GM21723 (cell line): Measurements from ENCODE around the gene MACO1.
"Not testable (repeated sequence)": the region's sequence is repeated elsewhere in the genome, so short reads cannot be mapped to it uniquely, and the experiment has no call there.

Source experiments
- ATAC-seq: cut with Tn5 transposase; IDR thresholded peaks from one replicate; pipeline ENCODE4 v1.9.1; 2021; ENCODE audit warnings: mild to moderate bottlenecking, moderate library complexity; ENCODE audit not compliant: unreplicated experiment

The MACO1 gene

DNA sequence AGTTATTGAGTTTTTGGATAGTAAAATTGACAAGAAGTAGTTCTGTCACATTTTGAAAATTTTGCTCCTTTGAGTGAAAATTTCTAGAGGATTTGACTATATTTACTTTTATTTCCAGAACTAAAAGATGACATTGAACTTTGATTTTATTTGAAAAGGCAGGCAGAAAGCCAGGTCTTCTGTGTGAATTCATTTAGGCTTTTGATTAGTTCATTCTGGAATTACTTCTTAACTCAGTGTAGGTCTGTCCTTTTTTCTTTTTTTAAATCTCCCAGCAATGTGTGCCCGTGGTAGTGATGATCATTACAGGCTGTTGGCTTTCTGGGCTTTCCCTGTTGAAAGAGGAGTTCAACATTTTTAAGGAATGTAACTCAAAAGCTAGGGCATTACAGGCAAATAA lies 53.8 kb downstream of the MACO1 start:
- ATAC-seq: no peak

GRCh38 chr1:25485536-25486411 lies 55.1 kb downstream of the MACO1 start:
- ATAC-seq: no peak

DNA sequence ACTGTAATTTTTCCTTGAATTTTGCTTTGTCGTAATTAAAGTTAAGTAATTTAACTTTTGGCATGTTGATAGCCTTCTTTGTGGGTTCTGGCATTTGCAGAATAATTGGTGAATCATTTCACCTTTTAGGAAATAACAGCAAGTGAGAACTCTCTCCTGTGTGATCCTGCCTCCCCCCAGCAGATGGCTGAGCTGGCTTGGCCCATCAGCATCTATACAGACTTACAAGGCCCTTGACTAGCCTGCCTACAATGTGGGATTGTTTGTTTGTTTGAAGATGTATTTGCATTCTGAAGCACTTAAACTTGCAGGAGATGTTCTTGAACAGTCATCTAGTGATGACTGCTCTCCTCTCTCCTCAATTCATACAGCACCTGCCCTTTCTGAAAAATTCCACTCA lies 55.9 kb downstream of the MACO1 start:
- no peak for ATAC-seq

GRCh38 chr1:25487628-25488027 lies 56.9 kb downstream of the MACO1 start:
- no peak for ATAC-seq

DNA sequence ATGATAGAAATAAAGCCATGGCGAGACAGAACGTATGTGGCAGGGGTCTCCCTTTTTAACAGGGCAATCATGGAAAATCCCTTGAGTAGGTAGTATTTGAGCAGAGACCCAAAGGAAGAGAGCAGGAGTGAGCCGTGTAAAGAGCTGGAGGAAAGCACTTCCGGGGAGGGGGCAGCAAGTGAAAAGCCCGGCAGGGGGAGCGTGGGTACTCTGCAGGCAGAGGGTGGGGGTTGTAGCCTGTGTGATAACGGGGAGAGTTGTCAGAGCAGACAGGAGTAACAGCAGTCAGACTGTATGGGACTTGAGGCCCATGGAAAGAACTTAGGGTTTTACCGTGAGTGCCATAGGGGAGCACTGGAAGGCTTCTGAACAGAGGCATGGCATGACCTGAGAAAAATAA lies 61.6 kb downstream of the MACO1 start:
- no peak for ATAC-seq

- no peak for ATAC-seq
These were observed 64.3 kb downstream of the MACO1 start for GRCh38 chr1:25494952-25495351.

DNA sequence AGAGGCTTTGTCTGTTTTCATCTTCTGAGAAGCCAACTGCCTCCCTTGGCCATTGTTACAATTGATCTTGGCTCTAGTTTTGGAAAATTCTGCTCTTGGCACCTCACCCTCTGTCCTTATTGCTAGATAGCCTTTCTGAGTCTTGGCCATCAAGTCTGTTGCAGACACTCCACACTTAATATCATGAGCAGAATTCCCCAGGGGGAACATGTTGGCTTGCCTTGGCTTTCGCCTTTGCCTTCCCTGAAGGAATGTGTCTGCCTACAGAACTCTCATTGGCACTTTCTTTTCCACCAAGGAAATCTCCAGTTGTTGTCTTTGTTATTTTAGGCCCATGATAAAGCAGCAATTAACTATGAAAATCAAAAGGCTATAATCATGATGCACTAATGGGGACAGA lies 70.0 kb downstream of the MACO1 start:
- ATAC-seq: no peak

GRCh38 chr1:25501235-25502058 lies 70.8 kb downstream of the MACO1 start:
- ATAC-seq: no peak

GRCh38 chr1:25502957-25503356 lies 72.3 kb downstream of the MACO1 start:
- no peak for ATAC-seq

GRCh38 chr1:25503551-25504426 lies 73.1 kb downstream of the MACO1 start:
- ATAC-seq: no peak

GRCh38 chr1:25504706-25505595 lies 74.3 kb downstream of the MACO1 start:
- no peak for ATAC-seq

GRCh38 chr1:25505656-25506385 lies 75.1 kb downstream of the MACO1 start:
- ATAC-seq: no peak

GRCh38 chr1:25506566-25507463 lies 76.1 kb downstream of the MACO1 start:
- not testable (repeated sequence) for ATAC-seq

DNA sequence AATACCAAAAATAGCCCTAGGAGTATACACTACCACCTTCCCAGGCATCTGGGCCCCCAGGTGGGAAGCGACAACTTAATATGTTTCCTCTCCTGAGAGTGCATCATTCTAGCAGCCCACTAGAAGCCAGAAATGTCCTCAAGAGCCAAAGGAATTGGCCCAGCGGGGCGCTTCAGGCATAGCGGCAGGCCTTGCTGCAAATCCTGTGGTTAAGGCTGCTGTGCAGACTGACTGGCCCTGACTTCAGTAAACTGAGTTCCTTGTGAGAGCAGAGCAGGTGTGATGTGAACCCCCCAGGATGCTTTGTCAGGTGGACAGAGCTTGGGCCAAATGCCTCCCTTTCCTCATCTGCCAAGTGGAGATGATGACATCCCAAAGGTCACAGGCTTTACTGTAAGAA lies 83.0 kb downstream of the MACO1 start:
- no peak for ATAC-seq

DNA sequence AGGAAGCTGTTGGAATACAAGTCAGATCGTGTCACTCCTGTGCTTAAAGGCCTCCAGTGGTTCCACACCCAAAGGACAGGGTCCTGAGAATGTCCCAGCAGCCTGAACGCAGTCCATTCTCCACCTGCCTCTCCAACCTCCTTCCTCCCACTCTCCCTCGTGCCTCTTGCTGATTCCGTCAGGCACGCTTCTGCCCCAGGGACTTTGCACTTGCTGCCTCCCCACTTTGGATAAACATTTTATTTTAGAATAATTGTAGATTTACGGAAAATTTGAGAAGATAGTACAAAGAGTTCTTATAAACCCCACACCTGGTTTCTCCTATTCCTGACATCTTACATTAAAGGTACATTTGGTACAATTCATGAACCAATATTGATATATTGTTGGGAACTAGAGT lies 84.3 kb downstream of the MACO1 start:
- ATAC-seq: no peak

GRCh38 chr1:25516686-25517085 lies 86.0 kb downstream of the MACO1 start:
- ATAC-seq: no peak

DNA sequence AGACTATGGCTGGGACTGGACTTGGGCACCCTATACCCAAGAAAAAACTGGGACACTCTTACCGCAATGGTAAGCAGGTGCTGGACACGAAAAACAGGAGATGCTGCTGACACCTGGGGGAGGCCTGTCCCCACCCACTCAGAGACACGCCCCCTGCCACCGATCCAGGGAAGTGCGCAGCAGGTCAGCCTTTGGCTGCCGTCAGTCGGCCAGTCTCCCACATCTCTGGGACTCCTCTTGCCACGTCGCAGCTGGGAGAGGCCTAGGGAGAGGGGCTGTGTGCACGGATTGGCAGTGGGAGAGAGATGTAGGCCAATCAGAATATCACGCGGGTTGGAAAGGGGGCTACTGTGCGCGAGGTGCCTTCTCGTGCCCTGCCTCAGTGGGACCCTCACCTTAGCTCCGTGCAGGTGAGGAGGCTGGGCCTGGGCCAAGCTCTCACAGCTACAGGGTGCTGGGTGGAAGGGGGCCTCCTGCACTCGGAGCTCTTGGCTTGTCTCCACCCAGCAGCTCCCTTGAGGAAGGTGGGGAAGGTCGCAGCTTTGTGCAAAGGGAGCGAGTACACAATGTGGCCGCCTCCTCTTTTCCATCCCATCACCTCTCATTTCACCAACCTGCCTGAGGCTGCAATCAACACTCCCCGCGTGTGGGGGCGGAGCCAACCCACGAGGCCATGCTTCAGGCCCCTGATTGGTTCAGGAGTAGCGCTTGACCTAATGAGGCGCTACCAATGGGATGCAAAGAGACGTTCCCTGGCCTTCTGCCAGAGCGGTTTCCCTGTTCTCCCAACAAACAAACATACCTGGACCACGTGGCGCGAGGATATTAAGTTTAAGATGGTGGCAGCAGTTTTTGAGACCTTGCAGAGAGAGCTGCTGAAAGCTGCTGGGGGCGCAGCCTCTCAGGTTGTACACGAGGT lies 87.0 kb downstream of the MACO1 start:
- no peak for ATAC-seq
